ENCODE measurements around the gene GOPC.

DNA sequence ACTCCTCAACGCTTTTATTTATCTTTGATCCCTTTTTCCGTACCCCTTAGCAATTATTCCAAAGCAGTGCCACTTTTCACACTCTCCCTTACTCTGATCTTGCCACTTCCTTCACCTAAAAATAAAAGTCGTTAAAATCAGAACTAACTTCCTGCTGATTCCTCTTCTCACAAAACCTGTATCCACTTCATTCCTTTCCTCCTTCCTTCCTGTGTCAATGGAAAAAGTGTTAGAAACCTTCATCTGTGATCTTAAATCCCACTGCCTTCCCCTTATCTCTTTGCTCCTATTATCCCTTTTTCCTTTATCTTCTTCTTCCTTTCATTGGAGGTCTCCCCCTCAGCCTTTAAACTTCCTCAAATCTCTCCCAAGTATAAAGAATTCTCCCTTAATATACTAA, 49.2 kb downstream of the GOPC start:
- TF ChIP-seq RAD21 (IDR thresholded peaks at IDR 0.05; ENCODE audit: low read length) (no peak), USF2 (IDR thresholded peaks at IDR 0.05; ENCODE audit: low read depth, low read length) (no peak), CTCF (conservative IDR thresholded peaks at IDR 0.05; ENCODE audit: low read depth, low read length) (no peak), POLR2A (IDR thresholded peaks at IDR 0.05; ENCODE audit: low read depth, low read length) (no peak), SMC3 (IDR thresholded peaks at IDR 0.05; ENCODE audit: low read depth, low read length) (no peak), RCOR1 (IDR thresholded peaks at IDR 0.05; ENCODE audit: insufficient replicate concordance, low read length) (no peak), MXI1 (IDR thresholded peaks at IDR 0.05; ENCODE audit: borderline replicate concordance, low read depth, low read length) (no peak), CEBPB (IDR thresholded peaks at IDR 0.05; ENCODE audit: low read depth, low read length) (no peak), NFE2L2 (IDR thresholded peaks at IDR 0.05; ENCODE audit: low read depth, low read length) (no peak), RFX5 (IDR thresholded peaks at IDR 0.05; ENCODE audit: low read depth, low read length) (no peak), MAZ (IDR thresholded peaks at IDR 0.05; ENCODE audit: borderline replicate concordance, low read depth, low read length) (no peak)
- TF ChIP-seq, protein P1, sequence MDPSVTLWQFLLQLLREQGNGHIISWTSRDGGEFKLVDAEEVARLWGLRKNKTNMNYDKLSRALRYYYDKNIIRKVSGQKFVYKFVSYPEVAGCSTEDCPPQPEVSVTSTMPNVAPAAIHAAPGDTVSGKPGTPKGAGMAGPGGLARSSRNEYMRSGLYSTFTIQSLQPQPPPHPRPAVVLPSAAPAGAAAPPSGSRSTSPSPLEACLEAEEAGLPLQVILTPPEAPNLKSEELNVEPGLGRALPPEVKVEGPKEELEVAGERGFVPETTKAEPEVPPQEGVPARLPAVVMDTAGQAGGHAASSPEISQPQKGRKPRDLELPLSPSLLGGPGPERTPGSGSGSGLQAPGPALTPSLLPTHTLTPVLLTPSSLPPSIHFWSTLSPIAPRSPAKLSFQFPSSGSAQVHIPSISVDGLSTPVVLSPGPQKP (IDR thresholded peaks at IDR 0.05; ENCODE audit: borderline replicate concordance, low read depth, low read length) = no peak
